ENCODE data around the gene PLG.
"Not testable (repeated sequence)": the region's sequence is repeated elsewhere in the genome, so short reads cannot be mapped to it uniquely, and the experiment has no call there.

Gene PLG

DNA sequence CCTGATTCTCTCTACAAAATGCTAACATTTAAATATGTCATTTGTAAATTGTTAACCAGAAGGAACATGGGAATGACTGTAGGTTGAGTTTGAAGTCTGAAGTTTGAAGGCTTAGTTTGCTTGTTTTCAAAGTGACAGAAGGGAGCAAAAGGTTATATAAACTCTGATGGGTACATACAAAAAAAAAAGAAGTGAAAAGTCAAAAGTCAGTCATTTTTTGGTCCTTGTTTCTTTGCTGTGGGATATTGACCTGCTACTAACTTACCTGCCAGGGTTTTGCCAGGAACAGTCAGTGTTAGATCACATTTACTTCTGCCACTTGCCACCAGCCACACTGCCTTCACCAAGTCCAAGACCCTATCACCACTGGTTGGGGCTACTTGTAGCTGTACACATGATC, 6.9 kb downstream of the PLG start:
- not testable (repeated sequence) for DNase-seq

- DNase-seq: no peak
These were observed 12.8 kb downstream of the PLG start for GRCh38 chr6:160714731-160715316.

- no peak for DNase-seq
These were observed 28.9 kb downstream of the PLG start for GRCh38 chr6:160730911-160731310.

DNA sequence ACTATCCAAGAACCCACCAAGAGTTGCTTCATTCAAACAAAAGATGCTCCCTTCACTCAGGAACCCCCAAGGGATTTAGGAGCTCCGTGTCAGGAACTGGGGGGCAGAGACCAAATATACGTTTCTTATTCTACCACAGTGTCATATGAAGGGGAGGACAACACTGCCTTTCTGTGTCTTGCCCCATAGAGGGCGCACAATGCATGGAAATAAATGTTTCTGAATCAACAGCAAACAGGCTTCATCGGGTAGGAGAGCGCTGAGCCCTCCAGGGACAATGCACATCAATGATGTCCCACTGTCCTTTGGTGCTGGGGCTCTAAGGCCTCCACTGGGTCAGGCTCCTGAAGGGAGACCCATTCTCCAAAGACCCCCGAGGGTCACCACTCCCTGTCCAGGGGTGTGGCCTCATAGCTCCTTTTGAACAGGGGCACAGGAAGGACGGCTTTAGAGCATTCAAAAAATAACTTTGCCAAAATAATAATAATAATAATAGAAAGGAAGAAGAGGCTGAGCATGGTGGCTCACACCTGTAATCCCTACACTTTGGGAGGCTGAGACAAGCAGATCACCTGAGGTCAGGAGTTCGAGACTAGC, 31.1 kb downstream of the PLG start:
- DNase-seq: peak; percentile 5 to 59

DNA sequence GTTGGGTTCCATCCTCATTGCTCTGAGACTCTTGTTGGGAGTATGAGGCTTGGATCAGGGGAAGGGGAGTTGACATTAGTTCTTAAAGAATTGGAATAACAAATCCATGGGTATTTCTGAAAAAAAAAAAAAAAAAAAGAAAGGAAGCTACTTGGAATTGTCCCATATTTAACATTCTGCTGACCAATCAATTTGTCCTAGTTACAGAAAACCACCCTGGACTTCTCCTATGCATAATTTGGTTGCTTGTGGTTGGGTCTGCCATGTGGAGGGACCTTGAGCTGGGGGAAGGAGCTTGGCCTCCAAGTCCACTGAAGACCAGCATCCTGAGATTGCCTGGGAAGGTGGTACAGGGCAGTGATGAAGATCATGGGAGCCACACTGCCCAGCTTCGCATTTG, 32.6 kb downstream of the PLG start:
- no peak for DNase-seq

GRCh38 chr6:160735523-160735922, 33.5 kb downstream of the PLG start:
- DNase-seq: no peak

GRCh38 chr6:160737934-160738333, 35.9 kb downstream of the PLG start:
- no peak for DNase-seq

GRCh38 chr6:160739955-160740354, 37.9 kb downstream of the PLG start:
- DNase-seq: no peak

- DNase-seq: not testable (repeated sequence)
These were observed 39.0 kb downstream of the PLG start for GRCh38 chr6:160741012-160741411.

GRCh38 chr6:160742090-160742489, 40.0 kb downstream of the PLG start:
- DNase-seq: no peak

DNA sequence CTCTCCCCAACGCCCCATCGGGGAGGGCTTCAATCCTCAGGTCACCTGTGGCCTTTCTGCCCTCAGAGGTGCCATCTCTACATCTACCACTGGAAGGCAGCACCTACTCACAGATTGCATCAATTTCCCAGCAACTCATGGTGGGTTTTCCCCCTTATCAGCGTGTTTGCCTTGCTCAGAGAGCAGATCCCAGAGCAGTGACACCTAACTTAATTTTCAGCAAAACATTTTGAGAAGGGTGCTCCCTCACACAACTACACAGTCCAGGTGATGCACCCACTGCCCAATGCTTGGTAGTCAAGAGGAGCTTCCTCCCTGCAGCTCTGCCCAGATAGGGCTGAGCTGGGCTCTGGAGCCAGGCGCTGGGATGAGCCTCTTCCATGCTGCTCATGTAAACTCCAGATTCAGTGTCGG, 48.2 kb downstream of the PLG start:
- DNase-seq: no peak

- DNase-seq: not testable (repeated sequence)
These were observed 51.2 kb downstream of the PLG start for GRCh38 chr6:160753211-160753610.

- no peak for DNase-seq
These were observed 53.1 kb downstream of the PLG start for GRCh38 chr6:160755165-160755564.

DNA sequence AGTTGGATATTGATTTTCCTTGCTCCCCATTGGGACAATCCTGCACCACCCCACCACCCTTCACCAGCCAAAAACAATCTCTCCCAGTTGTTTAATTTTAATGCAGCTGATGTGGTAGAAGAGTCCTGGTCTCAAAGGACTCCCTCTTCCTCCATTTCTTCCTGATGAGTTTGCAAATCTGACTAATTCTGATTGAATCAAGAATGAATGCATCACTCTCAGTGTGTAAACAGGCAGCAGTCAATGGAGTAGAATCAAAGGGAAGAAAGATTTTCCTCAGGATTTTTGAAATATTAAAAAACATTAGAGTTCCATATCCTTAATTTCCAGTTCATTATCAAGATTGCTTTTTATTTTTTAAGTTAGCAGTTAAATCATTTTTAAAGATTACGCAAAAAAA, 54.0 kb downstream of the PLG start:
- DNase-seq: no peak

DNA sequence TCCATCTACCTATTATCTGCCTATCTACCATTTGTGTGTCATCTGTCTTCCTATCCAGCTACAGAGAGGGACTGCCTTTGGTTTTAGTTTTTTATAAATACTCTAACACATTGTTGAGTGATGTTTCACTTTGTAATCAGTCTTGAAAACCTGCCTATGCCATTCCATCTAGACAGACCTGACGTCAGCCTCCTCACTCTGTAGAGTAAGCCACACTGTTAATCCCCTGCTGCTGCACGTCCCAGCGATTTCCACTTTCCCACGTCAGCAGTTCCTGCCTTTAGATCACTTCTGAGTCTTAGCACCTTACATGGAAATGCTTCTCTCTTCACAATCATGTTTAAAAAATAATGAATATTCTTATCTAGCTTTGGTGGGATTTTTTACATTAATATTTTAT, 54.8 kb downstream of the PLG start:
- DNase-seq: no peak

DNA sequence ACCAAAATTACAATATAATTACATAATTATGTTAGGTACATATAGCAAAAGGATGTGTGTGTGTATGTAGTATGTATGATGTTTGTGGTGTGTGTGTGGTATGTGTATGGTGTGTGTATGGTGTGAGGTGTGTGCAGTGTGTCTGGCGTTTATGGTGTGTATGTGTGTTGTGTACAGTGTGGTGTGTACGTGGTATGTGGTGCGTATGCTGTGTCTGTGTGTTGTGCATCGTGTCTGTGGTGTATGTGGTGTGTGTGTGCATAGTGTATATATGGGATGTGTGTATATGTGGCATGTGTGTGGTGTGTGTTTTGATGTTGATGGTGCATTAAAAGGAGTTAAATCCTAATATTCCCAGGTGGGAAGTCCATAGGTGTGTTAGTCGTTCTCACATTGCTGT, 62.8 kb downstream of the PLG start:
- no peak for DNase-seq

GRCh38 chr6:160765412-160765811, 63.4 kb downstream of the PLG start:
- no peak for DNase-seq

DNA sequence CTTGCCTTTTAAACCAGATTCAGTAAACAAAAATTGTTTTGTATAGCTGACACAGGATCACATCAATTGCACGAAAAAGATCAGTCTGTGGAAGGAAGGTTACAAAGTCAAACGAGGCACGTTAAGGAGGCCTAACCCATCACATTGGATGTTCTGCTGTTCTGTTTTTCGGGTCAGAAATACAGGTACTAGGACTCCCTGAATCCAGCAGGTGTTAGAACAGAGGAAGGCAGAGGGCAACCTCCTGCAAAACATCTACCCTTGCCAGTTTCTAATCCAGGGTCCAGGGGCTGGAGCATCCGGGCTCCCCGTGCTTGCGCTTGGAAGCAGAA, 64.6 kb downstream of the PLG start:
- DNase-seq: no peak

DNA sequence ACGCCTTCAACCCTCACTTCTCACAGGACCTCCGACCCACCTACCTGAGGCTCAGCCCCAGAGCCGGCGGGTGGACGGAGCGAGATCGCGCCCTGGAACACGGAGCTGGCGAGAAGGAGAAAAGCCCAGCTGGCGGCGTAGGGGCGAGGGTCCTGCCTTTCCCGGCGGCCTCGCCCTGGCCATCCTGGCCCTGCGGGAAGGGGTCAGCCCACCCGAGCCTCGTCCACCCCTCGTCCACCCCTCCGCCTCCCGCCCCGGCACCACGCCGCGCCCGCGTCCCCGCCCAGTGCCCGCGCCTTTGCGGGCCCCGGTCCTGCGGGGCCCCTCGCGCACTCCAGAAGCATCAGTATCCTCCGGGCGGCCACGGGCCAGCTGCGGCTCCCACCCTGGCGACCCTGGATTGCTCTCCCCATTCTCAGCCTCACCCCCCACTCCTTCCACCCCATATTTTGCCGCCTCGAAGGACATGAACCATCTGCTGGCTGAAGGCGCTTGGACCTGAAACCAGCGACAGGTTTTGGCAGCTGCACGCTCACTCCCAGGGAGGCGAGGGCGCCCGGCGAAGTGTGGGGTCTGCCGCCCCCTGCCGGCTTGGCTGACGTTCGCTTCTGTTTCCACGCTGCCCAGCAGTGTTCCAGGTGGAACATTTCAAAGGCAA, 65.1 kb downstream of the PLG start:
- DNase-seq: peak; percentile 29 to 53

GRCh38 chr6:160767647-160768019, 65.6 kb downstream of the PLG start:
- DNase-seq: no peak

GRCh38 chr6:160768101-160768500, 66.1 kb downstream of the PLG start:
- DNase-seq: no peak

DNA sequence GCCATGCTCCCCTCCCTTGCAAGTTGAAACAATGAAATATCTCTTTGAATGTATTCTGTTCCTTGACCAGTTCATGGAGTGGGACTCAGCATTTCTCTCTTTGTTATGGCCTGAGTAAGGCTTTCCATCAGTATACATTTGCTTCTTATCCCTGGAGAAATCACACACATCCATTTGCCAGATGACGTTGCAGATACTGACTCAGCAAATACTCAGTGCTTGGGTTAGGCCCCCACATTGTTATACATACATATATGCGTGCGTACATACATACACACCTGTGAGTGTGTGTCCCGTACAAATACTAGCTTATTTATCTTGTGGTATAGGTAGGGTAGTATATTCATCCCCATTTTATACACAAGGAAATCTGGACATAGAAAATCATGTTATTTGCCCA, 72.4 kb downstream of the PLG start:
- no peak for DNase-seq

DNA sequence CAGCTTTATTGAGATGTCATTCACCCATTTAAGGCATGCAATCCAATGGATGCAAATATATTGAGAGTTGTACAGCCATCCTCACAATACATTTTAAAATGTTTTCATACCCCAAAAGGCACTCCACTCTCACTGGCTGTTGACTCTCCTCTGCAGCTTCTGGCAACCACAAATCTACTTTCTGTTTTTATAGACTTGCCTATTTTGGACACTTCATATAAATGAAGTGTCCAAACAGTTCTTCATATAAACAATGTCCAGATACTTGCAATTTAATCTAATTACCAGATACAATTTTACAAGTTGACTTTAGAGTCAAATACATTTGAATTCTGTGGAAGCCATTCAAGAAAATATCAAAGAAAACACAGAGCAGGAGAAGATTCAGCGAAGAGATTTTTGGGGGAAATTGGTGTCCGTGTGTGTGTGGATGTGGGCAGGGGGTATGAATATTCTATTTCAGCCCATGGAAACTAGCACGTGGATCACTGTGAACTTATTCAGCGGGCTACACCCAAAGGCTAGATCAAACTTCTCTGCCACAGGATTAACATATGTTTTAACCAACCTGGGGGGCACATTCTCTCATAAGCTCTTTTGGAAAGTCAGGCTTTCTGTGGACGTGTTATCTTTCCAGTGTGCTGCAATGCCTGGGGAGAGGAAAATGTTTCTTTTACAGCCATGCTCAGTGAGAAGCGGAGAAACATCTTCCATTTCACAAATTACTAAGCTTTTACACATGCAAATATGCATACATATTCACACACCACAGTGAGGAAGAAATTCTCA, 73.9 kb downstream of the PLG start:
- no peak for DNase-seq

GRCh38 chr6:160779095-160779494, 77.1 kb downstream of the PLG start:
- DNase-seq: not testable (repeated sequence)
